Measurements from ENCODE around the gene CDK5R2.
"Not testable (repeated sequence)": the region's sequence is repeated elsewhere in the genome, so short reads cannot be mapped to it uniquely, and the experiment has no call there.

The CDK5R2 gene

DNA sequence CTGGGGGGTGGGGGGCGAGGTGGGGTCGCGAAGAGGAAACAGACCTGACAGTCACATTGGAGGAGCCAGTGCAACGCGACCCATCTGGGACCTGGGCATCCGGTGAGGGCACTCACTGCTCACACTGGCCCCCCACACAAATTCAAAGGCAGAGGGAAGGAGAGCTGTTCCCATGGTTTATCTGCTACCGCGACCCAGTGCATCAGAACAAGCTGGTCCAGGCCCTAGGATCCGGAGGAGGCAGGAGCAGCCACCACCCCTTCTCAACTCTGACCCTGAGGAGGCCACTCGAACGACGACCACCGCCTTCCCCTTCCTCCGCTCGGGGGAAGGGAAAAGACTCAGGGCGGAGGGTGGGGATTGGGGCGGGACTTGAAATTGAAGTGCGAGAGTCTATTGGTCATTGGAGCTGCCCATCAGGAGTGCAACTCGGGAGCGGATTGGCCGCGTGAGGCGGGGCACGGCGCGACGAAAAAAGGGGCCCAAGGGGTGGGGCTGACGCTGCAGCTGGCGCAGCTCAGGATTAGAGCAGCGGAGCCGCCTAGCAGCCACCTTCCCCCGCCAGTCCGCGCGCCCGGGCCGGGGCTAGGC, at the start of gene CDK5R2:
Gene CDK5R2 (plus strand): TSS at position 526 of the 591 bp plus-strand sequence. CDS start 155 bp downstream, outside the sequence.
- no peak for TF ChIP-seq Cebpa-rat (IDR thresholded peaks at IDR 0.05)
- Histone ChIP-seq H3K36me3 (no peaks in the 10 kb centered on the region), H3K4me3 (peak within 1 kb of the TSS; percentile 59 to 75 (median 66)), H3K9ac (peak within 1 kb of the TSS in 10 of 11 experiments; percentile 48 to 71 (median 63); a peak in 19 of 22 replicates), H3K4me1 (peaks cover 10 to 23% (median 18%) of the 10 kb centered on the region in 10 experiments; a peak in 19 of 20 replicates), H3K9me3 (replicated peaks in 1 of 11) (peaks cover 0 to 5% (median 0%) of the 10 kb centered on the region in 11 experiments; a peak in 4 of 22 replicates), H3K27ac (no peak within 1 kb of the TSS), H3K27me3 (peaks cover 48 to 67% (median 55%) of the 10 kb centered on the region in 11 experiments), H3K4me2 (peak within 1 kb of the TSS; percentile 89 to 100 (median 98)), H4K20me1 (peaks cover 0 to 31% (median 12%) of the 10 kb centered on the region in 11 experiments; a peak in 12 of 22 replicates)

DNA sequence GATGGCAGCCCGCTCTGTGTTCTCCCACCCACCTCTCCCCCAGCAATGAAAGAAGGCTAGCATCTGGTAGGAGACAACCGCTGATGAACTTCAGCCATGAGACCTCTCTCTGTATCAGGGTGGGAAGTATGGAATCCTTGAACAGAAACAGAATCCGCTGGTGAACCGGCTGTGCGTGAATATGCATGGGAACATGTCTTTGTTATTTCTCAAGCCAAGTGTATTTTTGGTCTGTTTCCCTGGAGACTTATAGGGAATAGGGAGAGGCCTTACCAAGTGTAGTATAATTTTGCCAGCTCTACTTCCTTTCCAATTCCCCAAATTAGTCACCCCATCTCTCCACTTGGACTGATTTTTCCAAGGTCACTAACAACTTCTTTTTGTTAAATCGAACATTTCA, 48.7 kb upstream of the CDK5R2 start:
- peaks cover 0 to 9% (median 0%) of the 10 kb centered on the region in 11 experiments; a peak in 7 of 22 replicates for H3K27me3 ChIP-seq
- H3K4me3 ChIP-seq = no peak overlapping the region
- H3K27ac ChIP-seq = no peak overlapping the region
- H3K9ac ChIP-seq = no peak overlapping the region
- H3K4me2 ChIP-seq = no peak overlapping the region
- H4K20me1 ChIP-seq = 0 out of 22 replicates have a peak, but pooled peaks cover 0 to 5% (median 0%) of the 10 kb centered on the region in 11 experiments
- H3K36me3 ChIP-seq = no peaks in the 10 kb centered on the region
- no peak for TF ChIP-seq Cebpa-rat (IDR thresholded peaks at IDR 0.05)
- H3K9me3 ChIP-seq (replicated peaks in 1 of 11) = peaks cover 0 to 6% (median 0%) of the 10 kb centered on the region in 11 experiments; a peak in 2 of 22 replicates
- peaks cover 0 to 6% (median 0%) of the 10 kb centered on the region in 10 experiments; a peak in 2 of 20 replicates for H3K4me1 ChIP-seq

DNA sequence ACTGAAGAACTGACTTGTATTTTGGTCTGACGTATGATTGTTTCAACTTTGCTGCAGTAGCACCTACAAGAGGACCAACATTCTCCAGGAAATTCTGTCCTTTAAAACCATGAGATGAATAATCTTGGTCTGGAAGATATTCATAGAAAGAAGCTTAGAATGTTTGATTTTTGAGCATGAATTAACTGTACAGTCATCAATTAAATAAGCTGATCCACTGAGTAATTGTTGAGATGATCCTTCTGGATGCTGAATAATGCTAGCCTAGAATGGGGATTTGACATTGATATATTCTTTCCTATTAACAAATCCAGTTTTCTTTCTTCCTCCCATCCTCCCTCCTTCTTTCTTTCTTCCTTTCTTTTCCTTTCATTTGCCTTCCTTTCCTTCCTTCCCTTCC, 39.0 kb upstream of the CDK5R2 start:
- no peaks in the 10 kb centered on the region for H3K27me3 ChIP-seq
- no peak overlapping the region for H3K27ac ChIP-seq
- peaks cover 0 to 5% (median 0%) of the 10 kb centered on the region in 10 experiments; a peak in 3 of 20 replicates for H3K4me1 ChIP-seq
- peaks cover 0 to 7% (median 0%) of the 10 kb centered on the region in 11 experiments; a peak in 2 of 22 replicates for H3K36me3 ChIP-seq
- no peak for TF ChIP-seq Cebpa-rat (IDR thresholded peaks at IDR 0.05)
- no peak overlapping the region for H3K4me3 ChIP-seq
- no peaks in the 10 kb centered on the region for H4K20me1 ChIP-seq
- H3K4me2 ChIP-seq = no peak overlapping the region
- H3K9me3 ChIP-seq (replicated peaks in 1 of 11) = peaks cover 16 to 40% (median 28%) of the 10 kb centered on the region in 11 experiments
- no peak overlapping the region for H3K9ac ChIP-seq

DNA sequence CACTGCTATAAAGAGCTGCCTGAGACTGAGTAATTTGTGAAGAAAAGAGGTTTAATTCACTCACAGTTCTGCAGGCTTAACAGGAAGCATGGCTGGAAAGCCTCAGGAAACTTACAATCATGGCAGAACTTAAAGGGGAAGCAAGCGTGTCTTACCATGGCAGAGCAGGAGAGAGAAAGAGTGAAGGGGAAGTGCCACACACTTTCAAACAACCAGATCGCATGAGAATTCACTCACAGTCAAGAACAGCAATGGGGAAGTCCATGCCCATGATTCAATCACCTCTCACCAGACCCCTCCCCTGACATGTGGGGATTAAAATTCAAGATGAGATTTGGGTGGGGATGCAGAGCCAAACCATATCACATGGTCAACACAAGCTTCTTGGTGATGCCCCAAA, 34.7 kb upstream of the CDK5R2 start:
- Histone ChIP-seq H3K27ac (no peak overlapping the region), H3K27me3 (no peaks in the 10 kb centered on the region), H3K4me2 (no peak overlapping the region), H3K4me1 (peaks cover 0 to 5% (median 0%) of the 10 kb centered on the region in 10 experiments; a peak in 3 of 20 replicates), H3K4me3 (no peak overlapping the region), H3K36me3 (peaks cover 0 to 7% (median 0%) of the 10 kb centered on the region in 11 experiments; a peak in 2 of 22 replicates), H4K20me1 (no peaks in the 10 kb centered on the region), H3K9me3 (replicated peaks in 1 of 11) (peaks cover 17 to 48% (median 34%) of the 10 kb centered on the region in 11 experiments), H3K9ac (no peak overlapping the region)
- no peak for TF ChIP-seq Cebpa-rat (IDR thresholded peaks at IDR 0.05)

DNA sequence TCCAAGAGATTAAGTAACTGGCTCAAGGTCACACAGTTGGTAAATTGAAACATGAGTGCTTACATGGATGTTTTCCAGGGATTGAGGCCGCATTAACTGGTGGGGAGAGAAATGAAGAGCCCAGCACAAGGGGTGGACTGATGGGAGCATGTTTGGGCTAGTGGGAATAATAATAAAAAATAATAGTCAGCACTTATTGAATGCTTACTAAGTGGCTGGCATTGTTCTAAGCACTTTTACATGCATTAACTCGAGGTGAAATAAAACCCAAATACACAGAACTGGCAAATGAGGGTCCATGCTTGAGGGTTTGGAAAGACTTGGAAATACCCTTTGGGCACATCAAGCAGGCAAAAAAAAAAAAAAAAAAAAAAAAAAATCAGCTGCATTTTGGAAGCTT, 34.0 kb upstream of the CDK5R2 start:
- Histone ChIP-seq H3K9ac (no peak overlapping the region), H3K27ac (no peak overlapping the region), H3K9me3 (replicated peaks in 1 of 11) (peaks cover 24 to 54% (median 39%) of the 10 kb centered on the region in 11 experiments), H3K4me1 (peaks cover 0 to 5% (median 0%) of the 10 kb centered on the region in 10 experiments; a peak in 3 of 20 replicates), H3K36me3 (peaks cover 0 to 7% (median 0%) of the 10 kb centered on the region in 11 experiments; a peak in 2 of 22 replicates), H4K20me1 (no peaks in the 10 kb centered on the region), H3K4me3 (no peak overlapping the region), H3K4me2 (no peak overlapping the region), H3K27me3 (no peaks in the 10 kb centered on the region)
- TF ChIP-seq Cebpa-rat (IDR thresholded peaks at IDR 0.05) = no peak

DNA sequence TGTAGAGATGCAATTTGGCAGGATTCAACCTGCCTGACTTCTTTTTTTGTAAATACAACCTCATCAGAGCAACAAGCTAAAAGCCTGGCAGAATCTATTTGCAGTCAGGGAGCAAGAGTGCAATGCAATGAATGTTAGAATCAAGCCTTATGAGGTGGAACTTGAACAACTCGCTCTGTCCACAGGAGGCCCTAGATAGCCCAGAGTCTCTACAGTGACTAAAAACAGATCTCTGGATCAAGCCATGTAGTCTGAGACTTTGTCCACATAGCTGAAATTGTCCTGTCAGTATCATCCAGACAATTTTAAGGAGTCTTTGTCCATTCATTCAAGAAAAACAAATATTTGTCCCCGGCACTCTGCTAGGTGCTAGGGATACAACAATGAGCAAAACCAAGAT, 32.0 kb upstream of the CDK5R2 start:
- no peaks in the 10 kb centered on the region for H3K27me3 ChIP-seq
- peaks cover 26 to 47% (median 41%) of the 10 kb centered on the region in 11 experiments for H3K9me3 ChIP-seq (replicated peaks in 1 of 11)
- H3K4me3 ChIP-seq = no peak overlapping the region
- no peaks in the 10 kb centered on the region for H4K20me1 ChIP-seq
- H3K27ac ChIP-seq = no peak overlapping the region
- H3K4me2 ChIP-seq = no peak overlapping the region
- H3K9ac ChIP-seq = no peak overlapping the region
- H3K4me1 ChIP-seq = peaks cover 0 to 4% (median 0%) of the 10 kb centered on the region in 10 experiments; a peak in 3 of 20 replicates
- H3K36me3 ChIP-seq = peaks cover 0 to 7% (median 0%) of the 10 kb centered on the region in 11 experiments; a peak in 2 of 22 replicates
- TF ChIP-seq Cebpa-rat (IDR thresholded peaks at IDR 0.05) = no peak

DNA sequence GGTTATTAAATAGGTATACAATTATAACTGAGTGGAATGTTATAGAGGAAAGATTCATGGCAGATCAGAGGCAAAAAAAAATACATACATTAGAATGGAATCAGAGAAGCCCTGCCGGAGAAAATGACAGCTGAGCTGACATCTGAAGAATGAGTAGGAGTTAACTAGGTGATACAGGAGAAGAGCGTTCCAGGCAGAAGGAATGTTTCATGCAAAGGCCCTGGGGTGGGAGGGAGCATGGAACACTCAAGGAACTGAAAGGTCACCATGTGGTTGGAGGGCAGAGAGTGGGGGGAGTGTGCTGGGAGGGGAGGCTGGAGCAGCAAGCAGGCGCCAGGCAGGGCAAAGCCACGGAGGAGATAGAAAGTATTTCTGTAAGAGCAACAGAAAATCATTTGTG, 31.6 kb upstream of the CDK5R2 start:
- Histone ChIP-seq H3K4me1 (0 out of 20 replicates have a peak, but pooled peaks cover 0 to 4% (median 0%) of the 10 kb centered on the region in 10 experiments), H3K27me3 (no peaks in the 10 kb centered on the region), H3K36me3 (peaks cover 0 to 7% (median 0%) of the 10 kb centered on the region in 11 experiments; a peak in 2 of 22 replicates), H3K9me3 (replicated peaks in 1 of 11) (peaks cover 25 to 45% (median 37%) of the 10 kb centered on the region in 11 experiments), H3K9ac (no peak overlapping the region), H4K20me1 (no peaks in the 10 kb centered on the region), H3K4me3 (no peak overlapping the region), H3K27ac (no peak overlapping the region), H3K4me2 (no peak overlapping the region)
- TF ChIP-seq Cebpa-rat (IDR thresholded peaks at IDR 0.05) = no peak

DNA sequence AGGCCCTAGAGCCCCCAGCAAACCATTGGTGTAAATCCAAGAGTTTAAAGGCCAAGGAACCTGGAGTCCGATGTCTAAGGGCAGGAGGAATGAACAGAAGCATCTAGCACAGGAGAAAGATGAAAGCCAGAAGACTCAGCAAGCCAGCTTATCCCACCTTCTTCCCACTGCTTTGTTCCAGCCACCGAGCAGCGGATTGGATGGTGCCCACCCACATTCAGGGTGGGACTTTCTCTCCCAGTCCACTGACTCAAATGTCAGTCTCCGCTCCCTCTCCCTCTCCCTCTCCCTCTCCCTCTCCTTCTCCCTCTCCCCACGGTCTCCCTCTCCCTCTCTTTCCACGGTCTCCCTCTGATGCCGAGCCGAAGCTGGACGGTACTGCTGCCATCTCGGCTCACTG, 29.0 kb upstream of the CDK5R2 start:
- not testable (repeated sequence) for H4K20me1 ChIP-seq, H3K4me1 ChIP-seq, H3K4me2 ChIP-seq, H3K9ac ChIP-seq, H3K4me3 ChIP-seq, H3K27me3 ChIP-seq, H3K27ac ChIP-seq, H3K36me3 ChIP-seq
- H3K9me3 ChIP-seq (replicated peaks in 1 of 11) = peaks cover 7 to 22% (median 14%) of the 10 kb centered on the region in 11 experiments; a peak in 19 of 22 replicates

DNA sequence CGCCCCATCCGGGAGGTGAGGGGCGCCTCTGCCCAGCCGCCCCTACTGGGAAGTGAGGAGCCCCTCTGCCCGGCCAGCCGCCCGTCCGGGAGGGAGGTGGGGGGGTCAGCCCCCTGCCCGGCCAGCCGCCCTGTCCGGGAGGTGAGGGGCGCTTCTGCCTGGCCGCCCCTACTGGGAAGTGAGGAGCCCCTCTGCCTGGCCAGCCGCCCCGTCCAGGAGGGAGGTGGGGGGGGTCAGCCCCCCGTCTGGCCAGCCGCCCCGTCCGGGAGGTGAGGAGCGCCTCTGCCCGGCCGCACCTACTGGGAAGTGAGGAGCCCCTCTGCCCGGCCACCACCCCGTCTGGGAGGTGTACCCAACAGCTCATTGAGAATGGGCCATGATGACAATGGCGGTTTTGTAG, 27.7 kb upstream of the CDK5R2 start:
- H3K9me3 ChIP-seq (replicated peaks in 1 of 11) = peaks cover 7 to 22% (median 14%) of the 10 kb centered on the region in 11 experiments; a peak in 19 of 22 replicates
- not testable (repeated sequence) for H3K4me3 ChIP-seq, H3K9ac ChIP-seq, H3K4me1 ChIP-seq, H3K27me3 ChIP-seq, H4K20me1 ChIP-seq, H3K4me2 ChIP-seq, H3K36me3 ChIP-seq, H3K27ac ChIP-seq

Measured in BLaER1 treated with 17β-estradiol and CSF1 and Interleukin-3, amounts not matched to agents 10 nM and 100 nM (cell line).